ENCODE measurements around the gene GMNC.

DNA sequence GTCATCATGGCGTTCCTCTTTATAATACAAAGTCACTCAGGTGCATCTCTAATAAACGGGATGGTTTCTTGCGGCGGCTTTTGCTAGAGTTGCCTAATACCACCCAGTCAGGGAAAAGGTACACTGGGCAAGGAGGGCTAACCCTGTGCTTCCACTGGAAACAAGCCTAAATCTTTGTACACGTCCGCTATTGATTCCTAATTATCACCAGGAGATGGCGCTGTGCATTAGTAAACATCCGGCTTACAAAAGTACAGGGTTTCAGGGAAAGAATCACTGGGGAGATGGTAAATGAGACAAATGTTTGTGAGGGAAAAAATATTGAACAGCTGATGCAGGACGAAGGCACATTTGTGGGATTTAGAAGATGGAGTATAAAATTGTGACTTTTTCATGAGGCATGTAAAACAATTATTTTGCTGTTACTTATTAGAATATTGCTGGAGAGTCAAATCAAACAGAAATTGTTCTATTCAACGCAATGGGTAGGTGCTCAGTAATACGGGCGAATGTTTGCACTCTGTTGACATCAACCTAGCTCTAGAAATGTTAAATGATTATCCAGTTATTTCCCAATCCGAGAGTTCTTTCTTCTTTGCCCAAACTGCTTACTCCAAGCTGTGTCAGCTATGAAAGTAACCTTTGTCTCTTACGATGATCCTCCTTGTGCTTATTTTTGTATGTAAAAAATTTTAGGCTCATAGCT, 50.6 kb downstream of the GMNC start:
- TF ChIP-seq, protein P1, sequence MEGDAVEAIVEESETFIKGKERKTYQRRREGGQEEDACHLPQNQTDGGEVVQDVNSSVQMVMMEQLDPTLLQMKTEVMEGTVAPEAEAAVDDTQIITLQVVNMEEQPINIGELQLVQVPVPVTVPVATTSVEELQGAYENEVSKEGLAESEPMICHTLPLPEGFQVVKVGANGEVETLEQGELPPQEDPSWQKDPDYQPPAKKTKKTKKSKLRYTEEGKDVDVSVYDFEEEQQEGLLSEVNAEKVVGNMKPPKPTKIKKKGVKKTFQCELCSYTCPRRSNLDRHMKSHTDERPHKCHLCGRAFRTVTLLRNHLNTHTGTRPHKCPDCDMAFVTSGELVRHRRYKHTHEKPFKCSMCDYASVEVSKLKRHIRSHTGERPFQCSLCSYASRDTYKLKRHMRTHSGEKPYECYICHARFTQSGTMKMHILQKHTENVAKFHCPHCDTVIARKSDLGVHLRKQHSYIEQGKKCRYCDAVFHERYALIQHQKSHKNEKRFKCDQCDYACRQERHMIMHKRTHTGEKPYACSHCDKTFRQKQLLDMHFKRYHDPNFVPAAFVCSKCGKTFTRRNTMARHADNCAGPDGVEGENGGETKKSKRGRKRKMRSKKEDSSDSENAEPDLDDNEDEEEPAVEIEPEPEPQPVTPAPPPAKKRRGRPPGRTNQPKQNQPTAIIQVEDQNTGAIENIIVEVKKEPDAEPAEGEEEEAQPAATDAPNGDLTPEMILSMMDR (IDR thresholded peaks at IDR 0.05; ENCODE audit: low read depth, low read length, missing input control) = peak; percentile 76
- TF ChIP-seq YY1 (IDR thresholded peaks at IDR 0.05) = peak; percentile 75
- TF ChIP-seq SP1 (IDR thresholded peaks at IDR 0.05) = peak; percentile 90
- TF ChIP-seq GABPA (IDR thresholded peaks at IDR 0.05 in 1 of 2, conservative IDR thresholded peaks at IDR 0.05 in 1 of 2) = peak in 1 of 2 donors; percentile 75
- TF ChIP-seq, protein P2, sequence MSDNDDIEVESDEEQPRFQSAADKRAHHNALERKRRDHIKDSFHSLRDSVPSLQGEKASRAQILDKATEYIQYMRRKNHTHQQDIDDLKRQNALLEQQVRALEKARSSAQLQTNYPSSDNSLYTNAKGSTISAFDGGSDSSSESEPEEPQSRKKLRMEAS (IDR thresholded peaks at IDR 0.05) = peak; percentile 68
- TF ChIP-seq HNF4G (IDR thresholded peaks at IDR 0.05) = no peak
- TF ChIP-seq, protein P3, sequence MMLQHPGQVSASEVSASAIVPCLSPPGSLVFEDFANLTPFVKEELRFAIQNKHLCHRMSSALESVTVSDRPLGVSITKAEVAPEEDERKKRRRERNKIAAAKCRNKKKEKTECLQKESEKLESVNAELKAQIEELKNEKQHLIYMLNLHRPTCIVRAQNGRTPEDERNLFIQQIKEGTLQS (IDR thresholded peaks at IDR 0.05) = peak; percentile 52
- TF ChIP-seq RXRA (IDR thresholded peaks at IDR 0.05) = peak; percentile 75 to 81
- peak; percentile 15 for TF ChIP-seq TAF1 (conservative IDR thresholded peaks at IDR 0.05)

Data from liver (tissue), 3 donors.